NB4 (cell line): ENCODE measurements around the gene AP4E1.

Source experiments
- CTCF ChIP-seq: IDR thresholded peaks from one replicate; pipeline ENCODE4 v1.5.1; 2012; ENCODE audit warnings: low read depth, low read length
- MAX ChIP-seq: IDR thresholded peaks from 2 replicates; pipeline ENCODE4 v1.6.1; 2011; ENCODE audit warnings: low read depth, low read length
- POLR2A ChIP-seq: IDR thresholded peaks from 2 replicates; pipeline ENCODE4 v1.6.1; 2011; ENCODE audit warnings: mild to moderate bottlenecking; ENCODE audit not compliant: insufficient read length; ENCODE audit errors: extremely low read depth

- TF ChIP-seq POLR2A (no peak), CTCF (no peak), MAX (no peak)
Measured at GRCh38 chr15:51006336-51006985, 98.0 kb downstream of the AP4E1 start.
